Neural progenitor cell (in vitro differentiated cells): ENCODE measurements around the gene SNX30.

Experiments used
- EZH2 ChIP-seq: fragments of 200-600 bp; sonication (generic); IDR thresholded peaks from 2 replicates; pipeline ENCODE4 v1.6.1; 2017; ENCODE audit warnings: antibody characterized with exemption, mild to moderate bottlenecking, moderate library complexity
- EZH2phosphoT487 ChIP-seq: fragments of 200-600 bp; sonication (generic); IDR thresholded peaks from 2 replicates; pipeline ENCODE4 v1.6.1; 2017; ENCODE audit warnings: antibody characterized with exemption
- TF ChIP-seq, protein P1 (sequence below): fragments of 200-600 bp; sonication (generic); IDR thresholded peaks from 2 replicates; pipeline ENCODE4 v1.5.1; 2017; ENCODE audit warnings: antibody characterized with exemption, mild to moderate bottlenecking

GRCh38 chr9:112905084-112905483 is 154.5 kb downstream of the SNX30 start:
- TF ChIP-seq, protein P1, sequence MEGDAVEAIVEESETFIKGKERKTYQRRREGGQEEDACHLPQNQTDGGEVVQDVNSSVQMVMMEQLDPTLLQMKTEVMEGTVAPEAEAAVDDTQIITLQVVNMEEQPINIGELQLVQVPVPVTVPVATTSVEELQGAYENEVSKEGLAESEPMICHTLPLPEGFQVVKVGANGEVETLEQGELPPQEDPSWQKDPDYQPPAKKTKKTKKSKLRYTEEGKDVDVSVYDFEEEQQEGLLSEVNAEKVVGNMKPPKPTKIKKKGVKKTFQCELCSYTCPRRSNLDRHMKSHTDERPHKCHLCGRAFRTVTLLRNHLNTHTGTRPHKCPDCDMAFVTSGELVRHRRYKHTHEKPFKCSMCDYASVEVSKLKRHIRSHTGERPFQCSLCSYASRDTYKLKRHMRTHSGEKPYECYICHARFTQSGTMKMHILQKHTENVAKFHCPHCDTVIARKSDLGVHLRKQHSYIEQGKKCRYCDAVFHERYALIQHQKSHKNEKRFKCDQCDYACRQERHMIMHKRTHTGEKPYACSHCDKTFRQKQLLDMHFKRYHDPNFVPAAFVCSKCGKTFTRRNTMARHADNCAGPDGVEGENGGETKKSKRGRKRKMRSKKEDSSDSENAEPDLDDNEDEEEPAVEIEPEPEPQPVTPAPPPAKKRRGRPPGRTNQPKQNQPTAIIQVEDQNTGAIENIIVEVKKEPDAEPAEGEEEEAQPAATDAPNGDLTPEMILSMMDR, result no peak
- TF ChIP-seq EZH2phosphoT487 (no peak), EZH2 (no peak)
